IMR-90 (cell line): ENCODE data around the gene LIN28A.

ENCODE experiments used
- CEBPB ChIP-seq: IDR thresholded peaks from 2 replicates; pipeline ENCODE4 v1.6.1; 2012; ENCODE audit warnings: low read depth, low read length, improper control_type of control experiment
- MAZ ChIP-seq: IDR thresholded peaks from 2 replicates; pipeline ENCODE4 v1.6.1; 2012; ENCODE audit warnings: low read depth, mild to moderate bottlenecking, low read length, improper control_type of control experiment, moderate library complexity, borderline replicate concordance
- NFE2L2 ChIP-seq: fragments of 150-350 bp; IDR thresholded peaks from 2 replicates; pipeline ENCODE4 v1.6.1; 2016; ENCODE audit warnings: low read depth, mild to moderate bottlenecking, low read length
- POLR2A ChIP-seq: IDR thresholded peaks from 2 replicates; pipeline ENCODE4 v1.6.1; 2012; ENCODE audit warnings: mild to moderate bottlenecking, low read depth, low read length
- RAD21 ChIP-seq: IDR thresholded peaks from 2 replicates; pipeline ENCODE4 v1.6.1; 2012; ENCODE audit warnings: low read length, improper control_type of control experiment
- RCOR1 ChIP-seq: IDR thresholded peaks from 2 replicates; pipeline ENCODE4 v1.6.1; 2012; ENCODE audit warnings: mild to moderate bottlenecking, low read length, improper control_type of control experiment; ENCODE audit not compliant: insufficient replicate concordance
- SMC3 ChIP-seq: fragments of 150-350 bp; IDR thresholded peaks from 2 replicates; pipeline ENCODE4 v1.6.1; 2016; ENCODE audit warnings: low read depth, mild to moderate bottlenecking, antibody characterized with exemption, low read length, moderate library complexity
- TF ChIP-seq, protein P1 (sequence below): conservative IDR thresholded peaks from 2 replicates; pipeline ENCODE4 v1.5.1; 2012; ENCODE audit warnings: mild to moderate bottlenecking, low read depth, low read length, improper control_type of control experiment
- TF ChIP-seq, protein P2 (sequence below): fragments of 150-350 bp; IDR thresholded peaks from 2 replicates; pipeline ENCODE4 v1.6.1; 2017; ENCODE audit warnings: mild to moderate bottlenecking, antibody characterized with exemption, low read length, low read depth

DNA sequence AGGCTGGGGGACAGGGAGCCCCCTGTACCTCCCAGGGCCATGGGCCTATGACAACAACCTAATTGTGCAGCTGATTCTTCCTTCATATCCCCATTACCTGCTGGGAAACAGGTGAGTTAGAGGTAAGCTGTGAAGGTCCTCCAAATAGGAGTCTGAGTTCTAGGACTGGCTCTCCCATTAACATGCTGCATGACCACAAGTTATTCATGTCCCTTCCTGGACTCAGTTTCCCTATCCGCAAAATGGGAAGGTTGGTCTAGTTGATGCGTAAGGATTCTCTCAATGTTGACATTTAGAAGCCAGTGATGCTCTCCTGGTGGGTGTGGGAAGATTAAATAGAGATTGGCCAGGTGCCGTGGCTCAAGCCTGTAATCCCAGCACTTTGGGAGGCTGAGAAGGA lies 42.1 kb upstream of the LIN28A start:
- TF ChIP-seq, protein P1, sequence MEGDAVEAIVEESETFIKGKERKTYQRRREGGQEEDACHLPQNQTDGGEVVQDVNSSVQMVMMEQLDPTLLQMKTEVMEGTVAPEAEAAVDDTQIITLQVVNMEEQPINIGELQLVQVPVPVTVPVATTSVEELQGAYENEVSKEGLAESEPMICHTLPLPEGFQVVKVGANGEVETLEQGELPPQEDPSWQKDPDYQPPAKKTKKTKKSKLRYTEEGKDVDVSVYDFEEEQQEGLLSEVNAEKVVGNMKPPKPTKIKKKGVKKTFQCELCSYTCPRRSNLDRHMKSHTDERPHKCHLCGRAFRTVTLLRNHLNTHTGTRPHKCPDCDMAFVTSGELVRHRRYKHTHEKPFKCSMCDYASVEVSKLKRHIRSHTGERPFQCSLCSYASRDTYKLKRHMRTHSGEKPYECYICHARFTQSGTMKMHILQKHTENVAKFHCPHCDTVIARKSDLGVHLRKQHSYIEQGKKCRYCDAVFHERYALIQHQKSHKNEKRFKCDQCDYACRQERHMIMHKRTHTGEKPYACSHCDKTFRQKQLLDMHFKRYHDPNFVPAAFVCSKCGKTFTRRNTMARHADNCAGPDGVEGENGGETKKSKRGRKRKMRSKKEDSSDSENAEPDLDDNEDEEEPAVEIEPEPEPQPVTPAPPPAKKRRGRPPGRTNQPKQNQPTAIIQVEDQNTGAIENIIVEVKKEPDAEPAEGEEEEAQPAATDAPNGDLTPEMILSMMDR = no peak
- TF ChIP-seq, protein P2, sequence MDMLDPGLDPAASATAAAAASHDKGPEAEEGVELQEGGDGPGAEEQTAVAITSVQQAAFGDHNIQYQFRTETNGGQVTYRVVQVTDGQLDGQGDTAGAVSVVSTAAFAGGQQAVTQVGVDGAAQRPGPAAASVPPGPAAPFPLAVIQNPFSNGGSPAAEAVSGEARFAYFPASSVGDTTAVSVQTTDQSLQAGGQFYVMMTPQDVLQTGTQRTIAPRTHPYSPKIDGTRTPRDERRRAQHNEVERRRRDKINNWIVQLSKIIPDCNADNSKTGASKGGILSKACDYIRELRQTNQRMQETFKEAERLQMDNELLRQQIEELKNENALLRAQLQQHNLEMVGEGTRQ = no peak
- no peak for TF ChIP-seq NFE2L2
- no peak for TF ChIP-seq MAZ
- TF ChIP-seq SMC3 = no peak
- TF ChIP-seq RCOR1 = no peak
- TF ChIP-seq RAD21 = no peak
- TF ChIP-seq CEBPB = no peak
- no peak for TF ChIP-seq POLR2A
